GM19023 (cell line): ENCODE data around the gene ZNF189.

Source experiments
- ATAC-seq: cut with Tn5 transposase; IDR thresholded peaks from one replicate; pipeline ENCODE4 v1.9.1; 2021; ENCODE audit warnings: mild to moderate bottlenecking, moderate library complexity; ENCODE audit not compliant: unreplicated experiment

Gene ZNF189

DNA sequence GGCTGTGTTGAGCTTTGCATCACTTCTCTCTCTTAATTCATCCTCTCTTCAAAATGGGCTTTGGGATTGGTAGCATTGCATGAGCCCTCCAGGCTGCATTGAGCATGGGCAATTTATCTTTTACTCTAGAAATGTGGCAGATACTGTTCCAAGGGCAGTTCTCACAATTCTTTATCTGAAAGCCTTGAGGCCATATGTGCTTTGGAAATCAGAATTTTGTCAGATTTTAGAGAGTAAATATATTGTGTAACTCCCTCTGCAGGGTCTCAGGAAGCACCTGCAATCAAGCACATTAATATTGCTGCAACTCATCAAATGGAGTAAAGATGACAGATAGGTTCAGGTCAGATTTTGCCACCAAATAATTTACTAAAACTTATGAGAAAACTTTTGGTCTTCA is 19.3 kb downstream of the ZNF189 start:
- ATAC-seq = no peak

DNA sequence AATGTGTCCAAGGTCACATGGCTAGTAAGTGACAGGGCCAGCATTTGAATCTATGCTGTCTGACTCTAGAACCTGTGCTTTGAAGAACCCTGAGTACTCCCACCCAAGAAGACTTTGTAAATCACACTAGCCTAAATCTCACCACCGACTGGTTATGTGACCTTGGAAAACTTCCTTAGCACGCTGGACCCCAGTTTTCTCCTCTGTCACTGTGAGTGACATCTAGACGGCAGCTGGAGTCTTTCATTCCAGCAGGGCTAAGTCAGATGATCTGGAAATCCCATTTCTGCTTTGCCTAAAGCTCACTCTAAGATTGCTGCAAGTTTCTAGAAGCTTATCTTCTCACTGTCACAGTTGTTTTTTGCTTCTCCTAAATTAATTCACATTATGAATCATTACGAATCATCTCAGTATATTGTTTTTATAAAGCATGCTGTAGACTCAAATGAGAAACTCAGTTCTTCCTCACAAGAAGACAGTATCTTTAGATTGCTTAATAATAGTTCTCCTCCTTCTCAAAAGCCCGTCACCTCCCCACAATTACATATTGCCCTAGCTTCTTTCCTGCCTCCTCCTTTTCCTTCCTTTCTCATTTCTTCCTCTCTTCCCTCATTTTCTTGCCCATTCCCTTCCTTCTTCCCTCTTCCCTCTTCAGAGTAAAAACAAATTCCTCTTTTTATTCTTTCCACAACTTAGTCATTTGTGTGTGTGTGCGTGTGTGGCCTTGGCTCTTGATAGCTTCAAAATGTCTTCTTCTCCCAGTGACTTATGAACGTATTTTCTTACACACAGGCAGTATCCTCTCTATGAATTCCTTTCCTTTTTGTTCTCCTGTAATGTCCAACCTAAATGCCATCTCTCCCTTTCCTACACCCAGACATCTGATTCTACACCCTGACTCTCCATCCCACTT is 20.1 kb downstream of the ZNF189 start:
- no peak for ATAC-seq

DNA sequence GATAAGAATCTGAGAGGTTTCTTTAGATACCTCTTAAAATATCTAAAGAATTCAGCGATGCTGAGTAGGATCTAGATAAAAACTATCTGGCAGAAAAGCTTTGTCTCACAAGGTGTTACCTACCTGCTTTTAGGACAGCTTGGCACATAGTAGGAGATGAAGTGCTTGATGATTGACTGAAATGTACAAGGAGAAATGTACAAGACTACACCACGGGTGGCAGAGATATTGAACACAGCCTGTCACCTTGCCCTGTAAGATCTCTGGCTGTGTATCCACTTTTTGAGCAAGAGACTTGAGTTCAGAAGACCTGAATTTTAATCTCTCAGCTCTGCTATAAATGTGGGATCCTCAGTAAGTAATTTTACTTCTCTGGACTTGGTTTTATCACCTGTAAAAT is 21.2 kb downstream of the ZNF189 start:
- no peak for ATAC-seq

DNA sequence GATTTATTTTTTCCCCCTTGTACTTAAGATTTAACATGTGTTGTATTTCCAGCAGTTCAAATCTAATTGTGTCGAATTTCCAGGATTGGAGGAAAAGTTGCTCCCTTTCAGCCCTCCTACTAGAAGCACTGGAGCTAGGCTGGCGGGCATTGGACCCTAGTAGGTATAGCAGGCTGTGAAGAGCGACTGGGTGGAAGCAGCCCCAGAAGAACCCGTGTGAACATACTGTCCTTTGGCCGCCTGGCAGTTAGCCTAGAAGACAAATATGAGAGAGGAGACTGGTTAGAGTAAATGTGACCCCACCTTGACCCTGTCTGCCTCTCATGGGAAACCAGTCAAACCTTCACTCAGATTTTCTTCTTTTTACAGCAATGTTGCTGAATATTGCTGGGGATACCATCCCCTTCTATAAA is 23.0 kb downstream of the ZNF189 start:
- no peak for ATAC-seq

DNA sequence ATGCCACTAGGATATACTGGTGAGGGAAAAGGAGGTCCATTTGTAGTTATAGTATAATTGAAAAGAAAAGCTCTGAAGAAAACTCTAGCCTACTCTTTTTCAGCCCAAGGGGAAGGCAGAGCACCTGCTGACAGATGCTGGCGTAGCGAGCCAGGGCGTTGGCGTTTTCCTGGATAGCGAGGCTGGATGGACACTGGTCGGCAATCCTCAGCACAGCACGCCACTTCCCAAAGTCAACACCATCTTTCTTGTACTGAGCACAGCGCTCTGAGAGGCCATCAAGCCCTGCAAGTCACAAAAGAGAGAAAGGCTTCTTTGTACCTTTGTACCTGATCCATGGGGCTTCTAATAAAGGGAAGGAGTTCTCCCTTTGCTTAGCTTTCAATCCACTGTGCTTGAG is 28.7 kb downstream of the ZNF189 start:
- no peak for ATAC-seq

DNA sequence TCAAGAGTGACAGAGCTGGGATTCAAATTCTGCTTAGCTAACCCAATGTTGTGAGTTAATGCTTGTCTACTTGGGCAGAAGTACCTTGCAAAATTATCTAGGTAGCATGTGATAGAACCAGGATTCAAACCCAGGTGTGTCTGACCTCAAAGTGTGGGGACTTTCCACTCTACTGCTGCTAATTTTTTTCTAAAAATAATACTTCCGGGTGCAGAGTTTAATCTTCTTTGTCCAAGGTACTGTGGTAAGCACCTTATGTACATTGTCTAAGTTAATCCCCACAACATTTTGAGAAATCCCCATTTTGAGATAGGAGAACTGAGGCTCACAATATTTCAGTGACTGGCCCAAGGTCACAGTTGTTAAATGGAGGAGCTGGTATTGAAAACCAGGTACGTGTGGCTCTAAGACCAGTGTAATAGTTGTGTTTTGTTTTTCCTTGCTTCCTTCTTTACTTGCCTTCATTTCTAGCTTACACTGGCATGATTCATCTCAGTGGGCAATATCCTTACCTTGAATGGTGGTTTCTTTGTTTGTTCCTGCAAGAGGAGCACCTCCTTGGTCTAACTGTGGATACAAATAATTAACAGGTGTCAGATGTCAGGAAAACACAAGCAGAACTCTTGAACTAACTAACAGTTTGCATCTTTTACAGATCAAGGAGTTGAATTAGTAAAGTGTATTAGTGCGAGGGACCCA is 29.5 kb downstream of the ZNF189 start:
- ATAC-seq = peak; percentile 64

DNA sequence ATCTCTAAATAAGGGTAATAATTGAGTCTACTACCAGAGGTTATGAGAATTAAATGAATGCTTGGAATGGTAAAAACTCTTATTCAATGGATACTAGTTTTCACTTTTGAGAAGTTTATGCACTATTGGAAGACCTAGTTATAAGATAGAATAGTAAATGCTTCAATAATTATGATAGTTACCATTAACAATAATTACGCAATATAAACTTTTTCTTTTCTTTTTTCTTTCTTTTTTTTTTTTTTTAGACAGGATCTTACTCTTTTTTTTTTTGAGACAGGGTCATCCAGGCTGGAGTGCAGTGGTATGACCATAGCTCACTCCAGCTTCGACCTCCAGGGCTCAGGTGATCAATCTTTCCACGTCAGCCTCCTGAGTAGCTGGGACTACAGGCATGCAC is 30.3 kb downstream of the ZNF189 start:
- no peak for ATAC-seq

DNA sequence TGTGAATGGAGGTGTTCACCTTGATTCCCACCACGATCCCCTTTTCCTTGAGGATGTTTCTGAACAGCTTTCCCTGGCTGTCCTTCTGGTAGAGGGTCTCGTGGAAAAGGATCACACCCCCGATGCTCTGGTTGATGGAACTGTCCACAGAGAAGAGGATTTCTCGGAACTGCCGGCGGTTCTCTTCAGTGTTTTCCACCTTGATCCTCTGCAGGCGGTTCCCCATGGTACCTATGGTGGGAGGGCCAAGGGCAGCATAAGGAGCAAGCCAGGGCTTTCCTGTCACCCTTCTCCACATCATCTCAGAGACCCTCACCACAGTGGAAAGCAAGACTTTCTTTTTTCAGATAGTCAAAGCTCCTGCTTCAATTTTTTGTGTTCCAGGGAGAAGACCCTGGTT is 31.1 kb downstream of the ZNF189 start:
- ATAC-seq = no peak

DNA sequence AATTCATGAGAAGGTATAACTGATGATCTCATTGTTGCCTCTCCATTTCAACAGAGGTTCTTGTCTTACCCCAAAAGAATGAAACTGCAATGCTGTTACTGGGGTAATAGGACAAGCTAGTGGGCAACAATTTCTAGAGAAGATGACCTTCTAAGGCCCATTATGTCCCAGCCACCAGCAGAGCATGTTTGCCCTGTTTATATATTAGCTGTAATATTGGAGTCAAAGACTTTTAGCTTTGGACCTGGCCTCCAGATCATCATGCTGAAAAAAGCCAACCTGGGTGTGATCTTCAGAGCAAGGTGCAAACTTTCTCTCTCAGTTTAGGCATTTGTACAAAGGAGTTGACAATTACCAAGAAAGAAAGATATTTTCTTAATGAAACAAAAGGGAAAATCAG is 33.5 kb downstream of the ZNF189 start:
- no peak for ATAC-seq

DNA sequence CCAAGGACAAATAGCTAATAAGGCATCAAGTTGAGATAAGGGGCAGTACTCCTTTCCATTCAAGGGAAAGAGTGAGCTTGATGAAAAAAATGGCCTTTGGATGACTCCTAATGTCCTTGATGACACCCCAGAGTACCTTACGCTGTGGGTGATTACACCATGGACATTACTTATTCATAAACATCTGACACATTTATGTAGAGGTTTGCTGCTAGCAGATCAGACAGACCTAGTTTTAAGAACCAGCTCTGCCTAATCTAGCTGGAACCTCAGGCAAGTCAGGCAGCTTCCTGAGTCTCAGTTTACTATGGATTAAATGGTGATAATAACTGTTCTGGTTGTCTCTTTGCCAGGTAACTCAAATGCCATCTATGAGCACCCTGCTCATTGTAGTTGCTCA is 34.1 kb downstream of the ZNF189 start:
- ATAC-seq = no peak

DNA sequence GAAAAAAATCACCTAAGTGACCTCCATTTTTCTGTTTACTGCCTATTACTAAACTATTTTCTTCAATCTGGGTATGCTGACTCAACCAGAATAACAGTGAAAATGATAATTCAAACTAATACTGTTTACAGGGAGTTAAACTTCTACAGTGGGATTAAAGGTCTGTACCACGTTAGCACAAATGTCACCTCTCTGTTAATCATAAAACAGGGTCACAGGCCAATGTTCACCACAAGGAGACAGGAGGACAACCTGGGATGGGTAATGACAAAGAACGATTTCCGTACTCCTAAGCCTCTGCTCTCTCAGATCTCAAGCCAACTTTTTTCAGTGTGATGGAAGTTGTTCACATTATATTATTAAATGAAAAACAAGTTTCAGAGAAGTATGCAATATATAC is 34.6 kb downstream of the ZNF189 start:
- no peak for ATAC-seq

DNA sequence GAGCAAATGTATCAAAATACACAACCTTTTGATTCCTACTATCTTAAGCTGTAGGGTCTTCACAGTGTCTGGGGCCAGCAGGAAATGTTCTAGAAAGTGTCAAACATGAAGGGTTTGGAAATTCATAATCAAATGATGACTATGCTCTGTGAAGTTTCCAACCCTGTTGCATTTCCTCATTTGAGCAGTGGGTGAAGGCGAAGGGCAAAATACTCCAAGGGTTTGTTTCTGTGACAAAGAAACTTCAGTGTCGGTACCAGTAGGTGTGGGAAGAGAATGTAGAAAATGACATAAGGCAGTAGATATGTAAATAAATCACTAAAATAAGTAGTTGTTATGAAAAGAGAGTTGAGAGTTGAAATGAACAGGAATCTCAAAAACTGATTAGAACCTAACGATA is 36.3 kb downstream of the ZNF189 start:
- ATAC-seq = no peak

DNA sequence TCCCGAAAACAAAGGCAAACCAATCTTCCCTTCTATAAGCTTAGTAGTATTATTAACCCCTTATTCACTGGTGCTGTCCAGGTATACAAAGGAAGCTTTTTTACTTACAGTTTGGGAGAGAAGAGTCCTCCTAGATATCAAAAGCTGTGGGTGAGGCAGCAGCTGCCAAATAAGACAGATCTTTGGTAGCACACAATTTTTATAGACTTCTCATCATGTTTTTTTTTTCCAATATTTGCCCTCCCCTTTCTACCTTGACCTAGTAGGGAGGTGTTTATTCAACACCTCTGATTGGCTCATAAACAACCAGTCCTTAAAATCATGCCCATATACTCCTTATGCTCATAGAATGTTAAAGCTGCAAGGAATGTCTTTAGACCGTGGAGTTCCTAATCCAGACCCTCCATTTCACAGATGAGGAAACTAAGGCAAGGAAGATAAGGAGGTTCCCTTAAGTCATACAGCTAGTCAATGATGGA is 37.0 kb downstream of the ZNF189 start, which contains the start of gene ALDOB:
Gene ALDOB, minus strand, starts transcription at position 174 of the 479 bp plus-strand sequence. CDS start 4,887 bp downstream, outside the sequence.
- no peak for ATAC-seq

DNA sequence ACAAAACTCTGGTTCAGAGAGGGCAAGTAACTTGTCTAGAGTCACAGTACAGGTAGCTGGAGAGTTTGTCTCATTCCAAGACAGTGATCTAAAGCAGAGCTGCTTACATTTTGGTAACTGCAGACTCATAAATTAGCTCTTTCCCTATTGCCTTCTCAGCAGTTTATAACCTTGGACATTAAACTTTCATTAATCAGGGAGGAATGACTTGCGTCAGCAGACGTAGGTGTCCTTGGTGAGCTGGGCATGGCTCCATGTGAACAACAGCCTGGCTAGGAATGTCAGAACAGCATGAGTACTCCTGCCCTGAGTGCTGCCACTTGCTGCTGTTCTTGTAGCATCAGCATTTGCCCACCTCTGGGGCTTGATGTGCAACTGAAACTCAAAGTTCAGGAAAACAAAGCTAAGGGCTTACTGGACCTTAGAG is 39.2 kb downstream of the ZNF189 start:
- ATAC-seq = no peak

DNA sequence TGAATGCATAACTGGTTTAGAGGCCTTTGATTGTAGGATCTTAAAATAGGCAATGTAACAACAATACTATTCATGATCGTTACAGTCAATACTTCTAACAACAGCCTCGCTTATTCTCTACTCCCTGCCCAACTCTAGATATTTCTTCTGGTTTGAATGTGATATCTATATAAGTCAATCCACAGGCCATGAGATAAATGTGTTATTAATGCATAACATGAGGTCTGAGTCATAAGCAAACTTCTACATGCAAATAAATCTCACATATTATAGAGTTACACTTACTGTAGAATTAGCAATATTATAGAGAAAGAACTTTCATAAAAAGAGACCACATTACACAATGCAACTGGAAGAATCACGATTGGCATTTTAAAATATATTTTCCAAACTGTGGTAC is 39.9 kb downstream of the ZNF189 start:
- no peak for ATAC-seq

DNA sequence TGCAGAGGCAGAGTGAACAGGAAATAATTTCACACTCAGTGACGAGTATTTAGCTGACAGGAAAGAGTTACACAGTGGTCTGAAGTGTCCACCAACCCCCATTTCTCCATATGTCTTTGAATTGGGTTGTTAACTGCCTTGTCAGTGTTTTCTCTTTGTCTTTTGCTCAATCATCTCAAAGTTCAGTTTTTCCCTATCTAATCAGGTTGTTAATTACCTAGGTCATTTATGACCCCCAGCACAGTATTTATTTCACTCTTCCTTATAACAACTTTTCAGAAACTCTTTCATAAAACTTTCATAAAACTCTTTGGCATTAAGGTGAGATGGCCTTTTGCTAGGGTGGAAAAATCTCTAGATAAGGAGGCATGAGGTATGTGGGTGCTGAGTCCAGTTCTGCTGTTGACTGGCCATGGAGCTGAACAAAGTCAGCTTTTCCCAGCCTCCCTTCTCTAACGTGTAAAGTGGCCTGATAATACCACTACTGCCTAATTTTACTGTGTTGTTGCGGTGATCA is 42.1 kb downstream of the ZNF189 start:
- ATAC-seq = no peak

DNA sequence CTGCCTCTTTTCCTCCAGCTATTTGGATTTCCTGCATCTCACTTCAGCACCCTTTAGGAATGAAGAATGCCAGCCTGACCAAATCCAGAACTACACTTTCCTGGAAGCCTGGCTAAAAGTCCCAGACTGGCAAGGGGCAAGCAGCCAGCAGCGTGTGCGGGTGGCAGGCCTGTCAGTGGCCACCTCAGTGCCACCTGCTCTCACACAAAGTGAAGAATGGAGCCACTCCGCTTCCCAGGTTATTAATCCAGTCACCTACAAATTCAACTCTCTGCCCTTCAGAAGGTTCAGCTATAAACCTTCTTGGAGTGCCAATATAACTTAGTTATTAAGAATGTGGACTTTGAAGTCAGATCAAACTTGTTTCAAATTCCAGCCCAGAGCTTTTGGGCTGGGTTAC is 43.7 kb downstream of the ZNF189 start:
- no peak for ATAC-seq

DNA sequence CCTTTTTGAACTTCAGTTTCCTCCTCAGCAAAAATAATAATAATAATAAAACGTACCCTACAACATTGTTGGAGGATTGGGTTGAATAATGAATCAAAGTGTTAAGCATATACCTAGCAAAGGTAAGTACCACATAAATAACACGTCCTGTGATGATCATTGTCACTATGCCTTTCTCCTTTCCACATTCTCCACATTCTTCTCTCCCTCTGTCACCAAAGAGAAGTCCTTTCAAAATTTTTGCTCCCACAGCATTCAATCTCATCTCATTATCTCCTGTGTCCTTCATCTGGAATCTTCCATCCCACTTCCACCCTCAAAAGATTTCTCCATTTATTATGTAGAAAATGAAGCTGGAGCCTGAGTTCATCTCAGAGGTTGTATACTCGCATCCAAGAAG is 44.1 kb downstream of the ZNF189 start:
- no peak for ATAC-seq

DNA sequence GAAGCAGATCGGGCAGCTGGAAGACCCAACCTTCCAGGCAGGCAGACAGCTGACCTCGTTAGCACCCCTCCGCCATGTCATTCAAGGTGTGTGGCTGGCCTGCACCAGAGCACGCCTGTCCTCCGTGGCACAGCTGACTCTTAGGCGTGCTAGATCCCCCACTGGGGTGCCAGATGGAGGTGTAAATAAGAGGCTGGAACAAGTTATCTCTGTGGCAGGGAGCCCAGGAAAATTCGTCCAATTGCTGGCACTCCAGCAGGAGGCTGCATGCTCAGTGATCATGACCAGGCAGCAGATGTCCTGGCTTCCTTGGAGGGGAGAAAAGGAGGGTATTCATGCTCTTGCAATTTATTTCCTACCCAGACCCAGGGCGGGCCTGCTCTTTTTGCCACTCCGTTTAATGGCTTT is 44.7 kb downstream of the ZNF189 start:
- ATAC-seq = no peak

DNA sequence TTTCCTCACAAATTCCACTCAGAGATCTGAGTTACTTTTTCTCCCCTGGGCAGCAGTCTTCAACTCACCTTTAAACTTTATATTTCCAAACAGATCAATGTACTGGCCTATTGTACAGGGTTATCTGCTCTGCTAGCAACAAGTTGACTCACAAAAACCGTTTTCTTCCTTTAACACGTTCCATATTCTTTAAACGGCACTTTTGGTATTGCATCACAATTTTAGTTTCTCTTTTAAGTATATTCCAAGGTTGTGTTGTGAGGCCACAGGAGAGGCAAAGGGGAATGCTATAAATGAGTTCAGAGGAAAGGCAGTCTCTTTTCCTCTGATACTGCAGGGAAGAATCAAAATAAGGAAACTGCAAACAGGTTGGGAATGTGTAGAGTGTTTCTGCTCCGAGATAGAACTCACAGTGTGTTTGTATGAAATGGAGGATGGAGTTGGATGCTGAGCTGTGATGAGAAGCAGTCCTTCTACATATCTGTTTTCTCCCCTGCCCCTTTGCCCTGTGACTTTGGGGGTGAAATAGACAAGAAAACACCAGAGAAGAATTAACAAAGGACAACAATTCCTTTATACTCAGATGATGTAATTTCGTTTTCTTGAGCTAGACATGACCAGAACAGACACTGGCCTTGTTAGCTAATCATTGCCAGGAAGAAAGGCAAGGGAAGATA is 46.8 kb downstream of the ZNF189 start:
- ATAC-seq = no peak

DNA sequence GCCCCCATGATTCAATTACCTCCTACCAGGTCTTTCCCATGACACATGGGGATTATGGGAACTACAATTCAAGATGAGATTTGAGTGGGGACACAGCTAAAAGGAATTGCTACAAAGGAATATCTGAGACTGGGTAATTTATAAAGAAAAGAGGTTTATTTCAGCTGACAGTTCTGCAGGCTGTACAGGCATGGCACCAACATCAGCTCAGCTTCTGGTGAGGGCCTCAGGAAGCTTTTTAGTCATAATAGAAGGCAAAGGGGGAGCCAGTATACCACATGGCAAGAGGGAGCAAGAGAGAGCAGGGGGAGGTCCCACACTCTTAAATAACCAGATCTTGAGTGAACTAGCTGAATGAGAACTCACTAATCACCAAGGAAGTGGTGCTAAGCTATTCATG is 48.1 kb downstream of the ZNF189 start:
- no peak for ATAC-seq
